ENCODE data around the gene KCNMA1.

The KCNMA1 gene

DNA sequence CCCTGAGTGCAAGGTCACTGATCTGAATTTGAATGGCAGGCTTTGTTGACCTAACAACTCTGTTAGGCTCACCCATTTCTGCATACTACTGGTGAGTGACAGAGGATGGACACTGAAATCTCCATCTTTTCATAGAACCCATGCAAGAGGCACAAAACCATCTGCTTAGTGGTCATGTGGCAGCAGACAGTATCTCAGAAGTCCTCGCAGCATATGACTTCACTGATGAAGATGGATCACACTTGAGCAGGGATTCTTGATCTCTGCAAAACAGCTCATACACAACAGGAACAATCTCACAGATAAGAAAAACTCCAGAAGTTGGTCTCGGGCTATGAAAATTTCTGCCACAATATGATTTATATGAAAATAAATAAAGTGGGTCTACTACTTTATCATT, 487.9 kb downstream of the KCNMA1 start:
- DNase-seq (ENCODE audit: low spot score) = no peak

- DNase-seq (ENCODE audit: low spot score) = no peak
These were observed 488.6 kb downstream of the KCNMA1 start for GRCh38 chr10:77149001-77149400.

DNA sequence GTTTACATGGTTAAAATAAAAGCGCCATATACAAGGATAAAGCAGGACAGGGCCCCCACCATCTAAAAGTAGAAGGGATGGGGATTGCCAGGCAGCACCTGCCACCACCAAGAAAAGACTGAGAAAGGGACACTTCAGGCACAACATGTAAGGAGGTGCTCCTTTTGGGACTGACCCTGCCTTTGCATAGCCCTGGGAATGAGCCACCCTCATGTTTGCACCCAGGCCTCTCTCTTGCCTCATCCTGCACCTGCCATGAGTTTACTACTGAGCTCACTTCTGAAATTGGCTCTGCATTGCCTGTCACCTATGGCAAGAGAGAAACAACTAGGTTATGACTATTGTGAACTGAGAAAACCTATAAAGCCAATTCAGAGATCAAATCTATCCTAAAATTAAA, 489.7 kb downstream of the KCNMA1 start:
- DNase-seq (ENCODE audit: low spot score) = no peak

- no peak for DNase-seq (ENCODE audit: low spot score)
These were observed 490.8 kb downstream of the KCNMA1 start for GRCh38 chr10:77146712-77147336.

- no peak for DNase-seq (ENCODE audit: low spot score)
These were observed 493.0 kb downstream of the KCNMA1 start for GRCh38 chr10:77144656-77145055.

DNA sequence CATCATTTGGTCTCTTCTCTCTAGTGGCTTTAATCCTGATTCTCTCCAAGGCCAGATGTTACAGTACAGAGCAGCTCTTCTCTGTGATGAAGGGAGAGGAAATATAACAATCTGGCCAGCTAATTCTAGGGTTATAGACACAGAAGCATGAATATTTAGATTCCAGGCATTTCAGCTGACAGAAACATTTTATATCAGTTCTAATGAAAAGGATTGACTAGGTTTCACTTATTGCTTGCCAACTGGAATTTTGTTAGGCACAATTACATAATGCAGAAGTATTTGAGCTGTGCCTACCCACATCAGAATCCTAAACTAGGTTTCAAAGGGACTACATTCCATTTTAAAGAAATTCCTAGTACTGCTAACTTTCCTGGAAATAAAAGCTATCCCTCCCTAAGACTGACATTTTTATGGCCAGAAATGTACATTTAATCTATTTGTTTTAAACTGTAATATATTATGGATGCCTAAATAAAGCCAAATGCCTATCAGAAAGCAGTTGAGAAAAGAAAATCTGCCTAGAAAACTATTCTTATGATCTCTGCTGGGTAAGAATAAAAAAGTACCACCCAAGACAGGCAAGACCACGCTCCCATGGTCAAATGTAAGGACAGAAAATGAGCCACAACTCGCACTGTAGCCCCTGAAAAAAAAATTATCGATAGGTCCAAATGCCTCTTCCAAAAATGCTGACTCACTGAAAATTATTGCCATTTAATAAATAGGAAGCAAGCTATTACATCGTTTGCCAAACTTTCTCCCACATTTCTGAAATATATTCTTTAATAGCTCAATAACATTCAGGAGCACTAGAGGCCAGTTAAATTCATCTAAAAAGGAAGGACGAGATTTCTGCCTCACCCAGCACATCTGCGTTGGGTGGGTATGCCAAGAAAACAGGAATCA, 498.1 kb downstream of the KCNMA1 start:
- DNase-seq (ENCODE audit: low spot score) = no peak

DNA sequence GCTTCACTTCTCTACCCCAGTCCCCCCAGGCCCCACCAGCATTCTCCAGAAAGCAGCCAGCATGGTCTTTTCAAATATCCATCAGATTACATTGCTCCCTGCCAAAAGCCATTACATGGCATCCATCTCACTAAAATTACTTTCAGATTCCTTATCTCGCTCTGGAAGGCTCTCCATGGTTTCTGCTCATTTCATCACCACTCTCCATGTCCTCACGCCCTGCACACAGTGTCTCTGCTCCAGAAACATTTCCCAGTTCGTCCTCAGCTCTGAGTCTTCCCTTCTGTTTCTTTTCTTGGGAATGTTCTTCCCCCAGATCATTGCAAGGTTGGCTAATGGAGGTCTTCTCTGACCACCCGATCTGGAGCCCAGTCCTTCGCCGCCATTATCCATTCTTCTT, 499.1 kb downstream of the KCNMA1 start:
- DNase-seq (ENCODE audit: low spot score) = no peak

DNA sequence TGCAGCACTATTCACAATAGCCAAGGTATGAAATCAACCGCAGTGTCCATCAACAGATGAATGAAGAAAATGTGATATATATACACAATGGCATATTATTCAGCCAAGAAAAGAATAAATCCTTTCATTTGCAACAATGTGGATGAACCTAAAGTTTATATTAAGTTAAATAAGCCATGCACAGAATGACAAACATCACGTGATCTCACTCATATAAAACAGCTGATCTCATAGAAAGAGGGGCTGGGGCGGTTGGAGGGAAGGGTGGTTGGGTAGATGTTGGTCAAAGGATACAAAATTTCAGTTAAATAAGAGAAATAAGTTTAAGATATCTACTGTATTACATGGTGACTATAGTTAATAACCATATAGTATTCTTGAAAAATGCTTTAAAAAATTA, 502.1 kb downstream of the KCNMA1 start:
- DNase-seq (ENCODE audit: low spot score) = no peak

- DNase-seq (ENCODE audit: low spot score) = peak; percentile 18
These were observed 506.4 kb downstream of the KCNMA1 start for GRCh38 chr10:77131214-77131613.

DNA sequence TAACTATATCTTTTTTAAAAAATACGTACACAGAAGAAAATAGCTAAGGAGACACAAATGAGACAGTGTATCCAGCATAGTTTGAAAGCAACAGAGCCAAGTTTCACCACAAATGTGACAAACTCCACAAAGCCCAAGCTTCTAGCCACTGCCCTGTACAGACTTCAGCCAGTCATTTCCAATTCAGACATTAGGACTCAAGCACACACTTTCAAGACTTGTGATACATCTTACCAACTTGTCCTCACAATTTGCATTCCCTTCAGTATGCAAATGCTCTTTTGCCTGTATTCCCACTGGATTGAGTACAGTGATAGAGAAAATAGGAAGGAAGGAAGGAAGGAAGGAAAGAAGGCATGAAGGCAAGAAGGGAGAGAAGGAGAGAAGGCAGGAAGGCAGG, 510.4 kb downstream of the KCNMA1 start:
- no peak for DNase-seq (ENCODE audit: low spot score)

DNA sequence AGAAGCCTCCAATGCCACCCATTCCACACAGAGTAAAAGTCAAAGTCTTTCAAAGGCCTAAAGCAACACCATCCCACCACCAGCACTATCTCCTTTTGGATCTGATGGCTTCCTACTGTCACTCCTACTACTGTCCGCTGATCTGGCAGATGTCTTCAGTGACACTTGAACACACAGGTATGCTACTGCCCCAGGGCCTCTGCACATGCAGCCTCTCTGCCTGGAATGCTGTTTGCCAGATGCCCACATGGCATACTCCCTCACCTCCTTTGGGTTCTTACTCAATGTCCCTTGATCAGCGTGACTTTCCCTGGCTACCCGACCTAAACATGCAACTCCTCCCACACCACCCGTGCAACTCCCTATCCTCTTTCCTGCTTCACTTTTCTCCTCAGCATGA, 512.4 kb downstream of the KCNMA1 start:
- no peak for DNase-seq (ENCODE audit: low spot score)

- no peak for DNase-seq (ENCODE audit: low spot score)
These were observed 514.3 kb downstream of the KCNMA1 start for GRCh38 chr10:77123330-77123729.

- no peak for DNase-seq (ENCODE audit: low spot score)
These were observed 515.8 kb downstream of the KCNMA1 start for GRCh38 chr10:77121829-77122228.

DNA sequence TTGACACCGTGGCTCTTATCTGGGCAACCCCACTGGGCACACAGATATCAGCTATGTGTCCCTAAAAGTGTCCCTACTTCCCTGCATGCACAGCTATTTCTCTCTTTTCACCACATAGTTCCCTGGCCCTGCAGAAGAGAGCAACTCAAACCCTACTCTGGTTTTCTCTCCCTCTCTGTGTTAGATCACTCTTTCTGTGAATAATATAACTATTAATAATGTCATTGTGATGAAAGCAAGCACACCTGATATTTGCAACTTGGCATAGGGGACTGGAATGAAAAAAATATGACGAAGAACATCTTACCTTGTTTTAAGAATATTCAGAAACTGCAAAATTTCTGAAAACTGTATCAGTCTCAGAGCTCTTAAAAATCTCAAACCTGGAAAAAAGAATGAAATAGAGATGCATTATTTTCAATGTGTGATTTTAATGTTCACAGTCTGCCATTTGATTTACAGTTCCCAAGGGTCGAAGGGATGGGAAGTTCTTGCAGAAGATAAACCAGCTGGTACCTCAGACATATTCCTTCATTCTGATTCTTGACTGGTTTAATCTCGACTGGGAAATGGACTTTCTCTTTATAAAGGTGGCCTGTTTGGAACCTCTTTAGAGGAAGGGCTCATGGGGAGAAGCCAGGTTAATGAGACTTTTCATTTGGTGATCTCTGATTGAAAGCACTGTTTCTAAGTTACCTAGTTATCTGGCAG, 516.8 kb downstream of the KCNMA1 start:
- DNase-seq (ENCODE audit: low spot score) = no peak

DNA sequence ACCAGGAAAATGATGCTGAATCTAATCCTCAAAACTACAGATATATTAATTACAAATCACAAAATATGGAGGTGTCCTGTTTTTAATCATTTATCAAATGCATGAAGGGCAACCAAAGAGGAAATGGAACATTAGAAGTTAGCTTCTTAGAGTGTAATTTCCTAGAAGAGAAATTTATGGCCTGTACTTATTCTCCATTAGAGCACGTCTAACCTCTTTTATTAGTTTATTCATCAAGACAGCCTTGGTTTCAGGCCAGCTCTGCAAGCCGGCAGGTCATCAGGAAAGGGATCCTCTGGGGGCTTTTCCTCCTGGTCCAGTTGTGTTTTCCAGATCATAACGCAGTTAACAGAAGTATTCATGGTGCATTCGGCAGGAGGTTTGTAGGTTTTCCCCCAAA, 517.6 kb downstream of the KCNMA1 start:
- DNase-seq (ENCODE audit: low spot score) = no peak

- DNase-seq (ENCODE audit: low spot score) = no peak
These were observed 518.9 kb downstream of the KCNMA1 start for GRCh38 chr10:77118603-77119282.

- DNase-seq (ENCODE audit: low spot score) = peak; percentile 20
These were observed 520.1 kb downstream of the KCNMA1 start for GRCh38 chr10:77117501-77117900.

DNA sequence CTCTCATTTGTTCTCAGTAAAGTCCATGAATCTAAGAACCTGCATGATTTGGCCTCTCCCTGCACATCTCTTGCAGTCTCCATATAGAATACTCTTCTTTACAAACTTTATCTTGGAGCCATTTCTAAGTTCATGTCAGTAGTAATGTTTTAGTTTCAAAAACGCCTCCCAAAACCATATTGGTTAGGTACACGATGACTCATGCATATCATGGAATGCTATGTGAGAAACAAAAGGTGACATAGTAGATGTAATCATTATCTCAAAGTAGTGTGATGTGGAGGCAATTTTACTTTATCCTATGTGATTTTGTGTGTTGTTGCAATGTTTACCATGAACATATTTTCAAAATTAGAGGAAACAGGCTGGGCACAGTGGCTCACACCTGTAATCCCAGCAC, 520.7 kb downstream of the KCNMA1 start:
- DNase-seq (ENCODE audit: low spot score) = peak; percentile 42

DNA sequence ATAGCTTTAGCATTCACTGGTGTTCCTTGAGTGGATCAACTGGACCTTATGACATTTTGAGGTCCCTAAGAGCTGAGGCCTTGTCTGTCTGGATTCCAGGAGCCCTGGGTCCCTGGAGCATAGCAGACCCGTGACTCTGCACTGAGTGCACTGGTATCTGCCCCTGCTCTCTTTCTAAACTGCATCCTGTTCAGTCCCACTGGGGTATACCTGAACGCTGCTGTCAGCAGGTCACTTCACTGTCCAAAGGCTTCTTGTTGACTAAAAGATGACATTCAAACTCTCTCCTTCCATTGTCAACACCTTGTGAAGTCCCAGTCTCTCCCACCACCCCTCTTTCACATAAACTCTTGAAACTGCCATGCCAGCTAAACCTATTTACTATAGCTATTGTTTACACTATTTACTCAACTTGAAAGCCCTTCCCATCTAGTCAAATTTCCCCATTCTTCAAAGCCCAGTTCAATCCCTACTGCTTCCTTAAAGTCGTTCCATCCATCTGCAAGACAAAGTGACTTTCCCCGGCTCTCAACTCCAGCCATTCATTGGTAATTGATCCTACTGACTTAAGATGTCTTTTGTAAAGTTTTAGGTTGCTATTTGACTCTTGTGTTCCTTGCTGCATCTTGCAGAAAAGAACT, 523.3 kb downstream of the KCNMA1 start:
- DNase-seq (ENCODE audit: low spot score) = no peak

GRCh38 chr10:77111611-77112550, 525.7 kb downstream of the KCNMA1 start:
- DNase-seq (ENCODE audit: low spot score) = peak; percentile 82

DNA sequence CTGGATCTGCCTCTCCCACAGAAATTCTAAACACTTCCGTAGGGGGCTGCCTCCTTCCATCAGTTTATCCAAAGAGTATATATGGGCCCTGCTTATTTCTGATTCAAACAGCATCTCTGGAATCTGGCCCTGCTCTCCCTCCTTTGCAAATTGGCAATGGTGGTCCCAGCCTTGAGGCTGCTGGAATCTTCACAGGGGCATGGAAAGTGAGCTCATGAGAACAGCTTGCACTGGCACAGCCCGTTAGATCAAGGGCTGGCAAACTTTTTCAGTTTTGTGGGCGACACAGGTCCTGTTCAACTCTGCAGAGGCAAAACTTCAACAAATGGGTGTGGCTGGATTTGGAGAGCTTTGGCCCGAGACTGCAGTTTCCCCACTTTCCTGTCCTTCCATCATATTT, 526.9 kb downstream of the KCNMA1 start:
- no peak for DNase-seq (ENCODE audit: low spot score)

Data from kidney tubule cell (primary cell).